SIG-M5 treated with dmso at 0.1 percent for 504 hours (cell line): ENCODE data around the gene SIGLEC1.
A peak's percentile ranks its signal among the peaks of the same experiment; 100 is the strongest.

Source experiments
- DNase-seq: peaks from one replicate; lab custom pipeline; 2025; ENCODE audit not compliant: unreplicated experiment; lab: John Stamatoyannopoulos, UW

Gene SIGLEC1

GRCh38 chr20:3681352-3681930 lies 31.0 kb downstream of the SIGLEC1 start:
- DNase-seq = no peak

- DNase-seq = no peak
Measured at GRCh38 chr20:3680701-3681351, 31.6 kb downstream of the SIGLEC1 start.

DNA sequence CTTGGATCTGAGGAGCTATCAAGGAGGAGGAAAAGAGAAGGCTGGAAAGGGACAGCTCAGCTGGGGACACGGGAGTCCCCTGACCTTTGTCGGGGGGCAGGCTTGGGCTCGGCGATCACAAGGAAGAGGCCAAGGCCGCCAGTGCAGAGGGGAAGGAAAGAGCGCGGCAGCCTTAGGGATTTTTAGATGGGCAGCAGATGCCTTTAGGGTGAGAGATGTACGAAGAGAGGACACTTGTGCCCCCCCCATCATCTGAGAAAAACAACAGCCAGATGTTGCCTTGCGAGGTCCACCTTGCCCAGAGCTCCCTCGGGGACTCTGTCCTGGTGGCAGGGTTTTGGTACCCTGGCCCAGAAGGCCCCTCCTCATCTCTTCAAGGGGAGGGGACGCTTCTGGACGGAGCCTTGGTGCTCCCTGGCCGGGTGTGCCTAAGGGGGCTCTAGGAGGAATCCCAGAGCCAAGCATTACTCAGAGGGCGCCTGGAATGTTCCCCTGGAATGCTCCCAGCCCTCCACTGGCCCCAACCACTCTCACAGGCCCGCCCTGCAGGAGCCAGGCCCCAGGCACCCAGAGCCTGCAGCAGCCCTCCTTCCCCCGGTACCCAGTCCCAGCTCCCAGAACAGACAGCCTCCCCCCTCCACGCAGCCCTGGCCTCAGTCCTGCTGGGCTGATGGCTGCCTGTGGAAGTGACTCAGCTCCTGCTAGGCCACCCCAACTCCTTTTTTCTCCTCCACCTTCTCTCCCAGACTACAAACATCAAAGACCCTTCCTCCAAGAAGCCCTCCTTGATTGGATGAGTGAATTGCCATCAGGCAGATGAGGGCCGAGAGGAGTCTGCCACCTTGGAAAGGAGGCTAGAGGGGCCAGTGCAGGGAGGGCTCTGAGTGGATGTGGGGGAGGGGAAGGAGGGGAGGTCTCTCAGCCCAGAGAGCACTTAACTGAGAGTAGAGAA lies 32.4 kb downstream of the SIGLEC1 start:
- DNase-seq = no peak

DNA sequence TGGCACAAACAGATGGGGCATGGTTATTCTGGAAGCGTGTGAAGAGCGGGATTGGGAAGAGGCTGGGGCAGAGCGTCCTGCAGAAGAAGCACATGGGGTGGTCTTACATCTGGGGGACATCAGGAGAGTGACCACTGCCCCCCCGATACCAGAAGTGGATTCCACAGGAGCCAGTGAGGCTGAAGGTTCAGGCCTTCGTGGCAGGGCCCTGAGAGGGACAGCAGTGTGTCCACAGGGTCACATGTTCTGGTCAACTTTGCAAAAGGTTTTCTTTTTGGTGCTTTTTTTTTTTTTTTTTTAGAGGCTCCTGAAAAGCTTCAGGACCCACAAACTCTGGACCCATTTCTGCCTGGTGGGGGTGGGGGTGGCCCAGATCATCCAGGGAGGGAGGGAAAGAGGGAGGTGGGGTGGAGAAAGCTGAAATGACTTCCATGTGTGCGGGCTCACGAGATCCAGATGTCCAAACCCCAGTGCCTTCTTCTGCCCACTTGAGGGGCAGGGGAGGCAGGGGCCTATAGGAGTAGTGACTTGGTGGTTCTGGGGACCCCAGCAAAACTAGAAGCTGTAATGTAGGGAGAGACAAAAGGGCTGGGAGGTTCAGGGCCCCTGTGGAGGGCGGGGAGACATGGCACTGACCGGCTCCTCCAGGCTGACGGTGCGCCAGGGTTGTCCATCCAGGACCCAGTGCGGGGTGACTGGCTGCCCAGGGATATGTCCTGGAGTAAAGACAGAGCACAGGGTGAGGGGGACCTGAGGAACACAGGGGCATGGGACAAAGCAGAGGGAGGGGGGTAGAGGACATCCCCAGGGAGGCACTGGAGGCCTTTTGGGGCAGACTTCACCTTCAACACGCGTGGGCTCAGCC lies 33.3 kb downstream of the SIGLEC1 start:
- DNase-seq = no peak

DNA sequence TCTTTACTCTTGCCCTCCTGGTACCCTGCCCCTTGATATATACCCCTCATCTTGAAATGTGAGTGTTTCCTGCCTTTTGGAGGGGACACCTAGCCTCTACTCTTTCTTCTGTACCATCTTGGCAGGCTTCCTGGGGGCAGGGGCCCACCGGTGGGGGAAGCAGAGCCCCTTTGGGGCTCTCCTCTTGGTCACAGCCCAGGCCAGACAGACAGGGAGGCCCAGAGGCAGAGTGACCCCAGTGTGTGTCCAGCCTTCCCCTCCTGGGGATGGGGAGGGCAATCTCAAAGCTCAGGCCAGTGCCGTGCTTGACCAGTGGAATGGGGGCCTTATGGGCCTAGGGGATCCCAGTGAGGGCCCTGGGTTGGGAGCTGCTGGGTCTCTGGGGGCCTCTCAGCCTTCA lies 34.2 kb downstream of the SIGLEC1 start:
- DNase-seq = no peak

GRCh38 chr20:3677733-3678132 lies 34.7 kb downstream of the SIGLEC1 start:
- no peak for DNase-seq

DNA sequence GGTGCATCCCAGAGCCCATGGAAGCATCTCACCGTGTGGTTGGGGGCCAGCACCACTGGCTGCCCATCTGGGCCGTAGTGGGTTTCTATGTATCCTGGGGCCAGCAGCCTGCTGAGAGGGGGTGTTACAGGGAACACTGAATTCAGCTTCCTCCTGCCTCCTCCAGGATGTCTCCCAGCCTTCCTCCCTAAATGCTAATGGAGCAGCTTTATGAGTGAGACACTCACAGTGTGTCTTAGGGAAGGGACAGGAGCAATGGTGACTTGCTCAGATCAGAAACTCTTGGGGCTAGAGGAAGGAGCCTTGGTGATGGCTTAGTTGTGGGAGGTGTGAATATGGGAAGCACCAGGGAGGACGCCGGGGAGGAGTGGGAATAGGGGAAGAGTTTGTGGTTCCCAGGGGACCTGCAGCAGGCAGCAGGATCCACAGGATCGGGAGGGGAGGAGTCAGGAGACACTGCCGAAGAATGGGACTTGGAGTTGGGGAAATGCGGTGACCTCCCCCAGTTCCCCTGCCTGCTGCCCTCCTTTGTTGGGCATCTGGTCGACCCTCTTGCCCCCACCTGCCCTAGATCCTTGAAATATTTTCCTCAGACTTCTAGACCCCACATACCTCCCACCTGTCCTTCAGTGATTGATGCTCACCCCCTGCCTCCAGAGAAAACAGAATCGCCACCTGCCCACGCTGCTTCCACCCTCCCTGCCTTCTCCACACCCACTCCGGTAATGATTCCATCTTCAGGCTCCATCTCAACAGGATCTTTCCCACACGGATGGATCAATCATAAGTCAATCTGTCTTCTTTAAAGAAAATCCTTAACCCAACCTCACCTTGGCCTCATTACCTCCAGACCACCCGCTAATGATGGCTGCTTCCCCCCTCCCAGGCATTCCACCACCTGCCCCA lies 37.2 kb downstream of the SIGLEC1 start:
- no peak for DNase-seq

DNA sequence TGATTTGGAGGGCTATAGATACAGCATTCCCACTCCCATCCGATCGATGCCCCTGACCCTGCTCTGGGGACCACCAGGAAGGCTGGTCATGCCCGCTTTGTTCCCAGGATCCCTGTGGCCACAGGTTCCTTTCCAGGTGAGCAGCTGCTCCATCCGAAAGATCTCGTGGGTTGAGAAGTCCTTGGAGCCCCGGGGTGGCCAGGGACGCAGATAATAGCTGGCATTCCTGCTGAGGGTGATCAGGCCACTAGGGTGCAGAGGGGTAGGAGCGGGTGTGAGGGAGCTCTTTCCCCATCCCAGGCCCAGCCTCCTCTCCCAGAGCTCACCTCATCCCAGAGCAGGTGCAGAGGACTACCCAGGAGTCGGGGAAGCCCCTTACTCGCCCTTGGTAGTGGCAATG lies 38.0 kb downstream of the SIGLEC1 start:
- no peak for DNase-seq

DNA sequence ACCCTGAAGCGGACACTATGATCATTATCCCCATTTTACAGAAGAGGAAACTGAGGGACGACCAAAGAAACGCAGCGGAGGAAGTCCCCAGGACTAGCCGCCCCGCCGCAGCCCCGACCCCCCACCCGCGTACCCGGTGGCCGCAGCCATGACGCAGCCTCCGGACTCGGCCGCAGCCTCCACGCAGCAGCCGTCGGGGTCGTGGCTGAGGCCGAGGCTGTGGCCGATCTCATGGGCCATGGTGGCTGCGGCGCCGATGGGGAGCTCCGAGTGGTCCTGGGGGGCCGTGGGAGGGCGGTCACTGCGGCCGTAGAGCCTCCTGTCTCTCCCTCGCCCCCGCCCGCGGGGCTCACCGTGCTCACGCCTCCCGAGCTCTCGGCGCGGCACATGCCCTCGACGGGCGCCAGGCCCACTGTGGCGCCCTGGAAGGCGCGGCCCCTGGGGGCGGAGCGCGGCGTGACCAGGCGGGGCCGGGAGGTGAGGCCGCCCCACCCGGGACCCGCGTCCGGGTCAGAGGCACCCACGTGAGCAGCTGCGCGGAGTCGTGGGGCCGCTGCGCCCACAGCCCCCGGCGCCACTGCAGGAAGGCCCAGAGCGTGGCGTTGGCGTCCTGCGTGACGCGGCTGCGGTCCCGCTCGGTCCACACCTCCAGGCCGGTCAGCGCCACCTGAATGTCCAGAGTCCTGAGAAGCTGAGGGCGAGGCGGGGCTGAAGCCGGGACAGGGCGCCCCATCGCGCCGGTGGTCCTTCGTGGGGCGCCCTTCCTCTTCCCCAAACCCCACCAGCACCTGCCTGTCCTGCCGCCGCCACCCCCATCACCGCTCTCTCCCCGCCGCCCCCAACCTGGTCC lies 39.0 kb downstream of the SIGLEC1 start:
- no peak for DNase-seq

DNA sequence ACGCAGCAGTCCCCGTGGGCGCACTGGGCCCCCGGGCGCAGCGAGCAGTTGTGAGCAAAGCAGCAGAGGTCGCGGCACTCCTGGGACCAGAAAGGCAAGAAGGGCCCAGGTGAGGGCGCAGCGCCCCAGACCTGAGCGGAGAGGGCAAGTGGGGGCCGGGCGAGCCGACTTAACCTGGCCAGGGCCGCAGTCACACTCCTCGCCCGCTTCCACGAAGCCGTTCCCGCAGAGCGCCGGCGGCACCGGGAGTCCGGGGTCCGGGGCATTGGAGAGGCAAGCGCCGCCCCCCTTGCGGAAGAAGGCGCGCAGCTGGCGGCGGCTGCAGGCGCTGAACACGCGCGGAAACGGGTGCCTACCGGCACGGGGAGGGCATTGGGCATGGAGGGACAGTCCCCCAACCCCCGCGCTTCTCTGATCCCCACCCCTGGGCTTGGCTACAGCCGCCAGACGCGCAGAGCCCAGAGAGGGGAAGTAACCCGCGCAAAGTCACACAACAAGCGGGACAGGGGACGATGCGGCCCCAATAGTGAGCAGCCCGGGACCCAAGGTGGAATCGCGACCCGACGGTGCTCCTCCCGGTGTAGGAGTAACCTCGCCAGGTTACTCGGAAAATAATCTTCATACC lies 39.7 kb downstream of the SIGLEC1 start:
- peak; percentile 20 for DNase-seq

DNA sequence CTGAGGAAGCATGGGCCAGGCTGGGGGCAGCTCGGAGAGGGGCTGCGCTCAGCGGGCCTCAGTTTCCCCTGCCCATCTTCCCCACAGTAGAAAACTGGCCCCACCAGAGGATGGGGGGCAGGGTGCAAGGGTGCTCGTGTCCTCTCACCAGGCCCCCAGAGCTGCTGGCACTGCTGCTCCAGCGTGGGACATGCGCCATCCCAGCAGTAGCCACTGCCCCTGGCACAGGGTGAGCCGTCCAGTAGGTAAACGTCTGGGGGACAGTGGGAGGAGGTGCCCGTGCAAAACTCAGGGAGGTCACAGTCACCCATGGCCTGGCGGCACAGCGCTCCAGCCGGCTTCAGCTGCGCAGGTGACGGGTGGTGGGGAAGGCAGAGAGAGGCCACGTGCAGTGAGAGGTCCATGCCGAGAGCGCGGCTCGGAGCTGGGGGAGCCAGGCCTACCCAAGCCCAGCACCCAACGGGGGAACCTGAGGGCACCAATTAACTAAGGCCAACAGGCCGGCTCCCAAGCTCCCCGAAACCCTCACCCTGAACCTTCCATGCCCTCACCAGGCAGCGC lies 40.3 kb downstream of the SIGLEC1 start:
- no peak for DNase-seq

GRCh38 chr20:3670945-3671344 lies 41.5 kb downstream of the SIGLEC1 start:
- DNase-seq = no peak

DNA sequence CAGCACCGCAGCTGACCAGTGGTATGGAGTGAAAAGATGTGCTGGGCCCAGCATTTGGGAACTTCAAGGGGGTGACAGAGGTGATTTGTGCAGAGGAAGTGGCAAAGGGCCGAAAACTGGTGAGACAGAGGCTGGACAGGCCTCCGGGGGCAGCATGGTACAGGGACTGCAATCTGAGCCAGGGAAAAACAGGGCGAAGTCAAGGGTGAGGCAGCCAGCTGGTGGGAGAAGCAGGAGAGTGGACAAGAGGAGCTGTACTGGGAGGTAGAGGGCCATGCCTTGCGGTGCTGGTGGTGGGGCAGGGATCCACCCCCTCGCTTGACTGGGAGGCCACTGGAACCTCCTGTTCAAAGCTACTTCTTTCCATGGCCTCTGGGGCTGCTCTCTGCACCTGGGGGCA lies 41.9 kb downstream of the SIGLEC1 start:
- DNase-seq = no peak

DNA sequence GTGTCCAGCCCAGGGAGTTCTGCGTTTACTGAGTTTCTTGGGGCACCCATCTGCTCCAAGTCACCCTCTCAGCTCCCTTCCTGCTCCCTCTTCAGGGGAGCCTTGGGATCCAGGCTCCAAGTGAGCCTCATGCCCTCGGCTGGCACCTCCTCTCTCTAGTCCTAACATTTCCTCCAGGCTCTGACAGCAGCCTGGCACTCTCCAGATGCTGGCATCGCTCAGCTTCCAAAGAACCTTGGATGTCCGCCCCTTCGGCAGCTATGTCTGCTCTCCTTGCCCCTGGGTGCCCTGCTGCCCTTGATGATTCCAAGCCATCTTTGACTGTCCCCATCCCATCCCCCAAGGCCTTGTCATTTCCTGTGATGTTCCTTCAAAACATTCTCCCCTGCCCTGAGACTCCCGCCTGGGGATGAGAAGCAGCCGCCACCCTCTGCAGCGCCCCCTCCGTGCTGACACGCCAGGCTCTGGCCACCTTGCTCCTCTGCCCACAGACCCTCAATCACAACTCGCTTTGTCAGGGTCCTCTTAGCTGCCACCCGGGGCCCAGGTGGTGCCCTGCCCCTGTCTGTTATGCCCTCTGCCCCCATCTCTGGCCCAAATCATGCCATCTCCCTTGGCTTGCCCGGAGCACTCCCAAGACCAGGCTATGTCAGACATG lies 42.6 kb downstream of the SIGLEC1 start:
- DNase-seq = no peak

DNA sequence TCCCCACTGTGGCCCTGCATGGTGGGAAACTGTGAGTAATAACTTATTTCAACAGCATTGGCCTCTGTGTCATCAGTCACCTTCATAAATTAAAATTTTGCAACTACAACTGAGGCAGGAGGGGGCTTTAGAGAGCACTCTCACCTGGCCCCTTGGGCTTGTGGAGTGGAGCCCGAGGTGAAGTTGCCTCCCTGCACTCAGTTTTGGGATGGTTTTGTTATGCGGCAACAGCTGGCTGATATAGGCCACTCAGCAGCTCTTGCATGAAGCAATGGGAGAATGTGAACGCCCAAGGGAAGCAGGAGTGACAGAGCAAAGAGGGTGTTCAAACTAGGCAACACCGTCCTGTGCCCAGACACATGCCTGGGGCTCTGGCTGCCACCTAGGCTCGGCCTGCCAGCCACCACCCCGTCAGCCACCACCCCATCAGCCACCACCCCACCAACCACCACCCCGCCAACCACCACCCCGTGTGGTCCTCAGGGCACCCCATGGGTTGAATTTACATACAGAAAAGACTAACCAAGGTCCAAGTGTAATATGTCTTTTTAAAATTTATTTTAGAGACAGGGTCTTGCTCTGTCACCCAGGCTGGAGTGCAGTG lies 44.9 kb downstream of the SIGLEC1 start:
- DNase-seq = no peak

GRCh38 chr20:3663858-3664257 lies 48.5 kb downstream of the SIGLEC1 start:
- no peak for DNase-seq

DNA sequence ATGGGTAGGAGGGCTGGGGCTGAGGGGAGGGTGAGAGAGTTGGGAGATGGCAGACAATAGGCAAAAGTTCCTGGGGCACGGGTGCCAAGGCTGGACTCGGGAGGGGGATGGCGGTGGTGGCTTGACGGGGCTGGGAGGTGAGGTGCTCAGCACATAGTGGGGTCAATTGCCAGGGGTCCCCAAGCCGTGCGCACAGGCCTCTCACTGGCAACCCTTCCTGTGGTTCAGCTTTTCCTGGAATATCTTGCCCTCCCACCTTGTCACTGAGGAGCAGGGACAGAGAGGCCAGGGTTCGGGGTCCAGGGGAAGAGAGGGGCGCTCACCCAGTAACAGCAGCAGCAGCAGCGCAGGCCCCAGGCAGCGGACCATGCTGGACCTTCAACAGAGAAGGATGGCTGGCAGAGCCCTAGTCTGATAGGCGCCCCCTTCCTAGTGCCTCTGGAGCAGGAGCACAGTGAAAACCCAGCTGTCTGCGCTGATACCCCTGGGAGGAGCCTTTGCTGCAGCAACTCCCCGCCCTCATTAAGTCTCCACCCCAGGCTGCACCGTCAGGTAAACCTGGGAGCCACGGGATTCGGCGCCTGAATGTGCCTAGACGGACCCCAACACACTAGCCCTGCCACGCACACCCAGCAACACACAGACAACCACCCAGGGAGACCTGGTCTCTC lies 49.2 kb downstream of the SIGLEC1 start, which contains the start of gene GFRA4:
GFRA4 (minus strand) TSS at position 369 of the 671 bp plus-strand sequence; CDS start at position 369, 0 bp downstream.
- DNase-seq = no peak
